CD1c-positive myeloid dendritic cell (primary cell): ENCODE results near the gene PDGFB.

Experiments used
- DNase-seq: peaks from one replicate; pipeline ENCODE4 v3.0.0-alpha.2; 2016; ENCODE audit errors: extremely low spot score

The PDGFB gene

DNA sequence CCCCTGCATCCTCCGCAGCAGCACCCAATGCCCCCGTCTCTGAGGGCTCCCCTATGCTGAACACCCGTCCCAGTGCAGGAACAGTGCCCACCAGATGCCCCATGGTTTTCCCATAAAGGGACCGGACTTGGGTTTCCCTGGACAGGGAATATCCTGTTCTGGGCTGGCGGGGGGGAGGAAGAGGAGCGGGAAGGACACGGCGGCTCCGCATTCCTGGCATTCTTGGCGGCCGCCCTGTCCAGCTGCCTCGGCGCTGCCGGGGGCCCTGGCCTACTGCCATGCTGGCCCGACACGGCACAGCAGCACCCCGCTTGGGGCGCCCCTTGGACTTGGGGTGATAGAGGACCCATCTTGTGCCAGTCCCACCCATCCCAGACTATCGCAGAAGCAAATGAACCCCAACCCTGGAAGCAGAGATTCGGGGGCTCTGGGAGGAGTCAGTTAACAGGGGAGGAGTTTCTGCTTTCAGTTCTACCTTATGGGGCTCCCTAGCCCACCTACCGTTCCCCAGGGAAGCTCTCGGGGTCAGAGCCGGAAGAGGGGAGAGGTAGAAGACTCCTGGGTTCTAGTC lies 68.6 kb downstream of the PDGFB start:
- DNase-seq: no peak

DNA sequence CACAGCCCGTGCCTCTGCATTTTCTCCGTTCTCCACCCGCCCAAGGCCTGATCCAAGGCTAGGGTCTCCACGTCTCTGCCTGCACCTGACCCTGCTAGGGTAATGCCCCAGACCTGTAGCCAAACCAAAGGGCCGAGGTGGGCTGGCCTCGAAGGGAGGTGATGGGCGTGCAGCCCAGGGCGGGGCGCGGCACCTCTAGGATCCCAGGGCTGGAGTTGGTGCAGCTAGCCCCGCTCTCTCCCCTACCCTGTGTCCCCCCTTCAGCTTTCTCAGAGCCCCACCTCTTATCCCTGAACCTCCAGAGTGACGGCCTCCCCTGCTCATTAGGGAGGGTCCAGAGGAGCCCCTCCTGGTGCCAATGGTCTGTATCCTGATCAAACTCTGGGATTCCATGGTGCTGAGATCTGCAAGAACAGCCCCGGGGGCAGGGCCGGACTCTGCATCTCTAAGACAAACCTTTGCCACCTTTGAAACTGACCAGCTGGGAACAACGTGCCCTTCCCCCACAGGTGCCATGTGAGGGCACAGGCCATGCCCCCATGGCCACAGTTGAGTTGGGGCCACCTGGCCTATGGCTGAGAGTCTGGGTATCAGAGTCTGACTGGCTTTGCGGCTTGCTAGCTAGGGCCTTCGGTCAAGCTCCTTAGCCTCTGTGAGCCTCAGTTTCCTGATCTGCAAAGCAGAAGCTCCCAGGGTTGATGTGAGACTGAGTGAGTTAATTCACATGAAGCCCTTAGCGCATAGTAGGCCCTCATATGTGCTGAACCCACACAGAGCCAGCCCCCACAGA lies 69.2 kb downstream of the PDGFB start:
- no peak for DNase-seq

DNA sequence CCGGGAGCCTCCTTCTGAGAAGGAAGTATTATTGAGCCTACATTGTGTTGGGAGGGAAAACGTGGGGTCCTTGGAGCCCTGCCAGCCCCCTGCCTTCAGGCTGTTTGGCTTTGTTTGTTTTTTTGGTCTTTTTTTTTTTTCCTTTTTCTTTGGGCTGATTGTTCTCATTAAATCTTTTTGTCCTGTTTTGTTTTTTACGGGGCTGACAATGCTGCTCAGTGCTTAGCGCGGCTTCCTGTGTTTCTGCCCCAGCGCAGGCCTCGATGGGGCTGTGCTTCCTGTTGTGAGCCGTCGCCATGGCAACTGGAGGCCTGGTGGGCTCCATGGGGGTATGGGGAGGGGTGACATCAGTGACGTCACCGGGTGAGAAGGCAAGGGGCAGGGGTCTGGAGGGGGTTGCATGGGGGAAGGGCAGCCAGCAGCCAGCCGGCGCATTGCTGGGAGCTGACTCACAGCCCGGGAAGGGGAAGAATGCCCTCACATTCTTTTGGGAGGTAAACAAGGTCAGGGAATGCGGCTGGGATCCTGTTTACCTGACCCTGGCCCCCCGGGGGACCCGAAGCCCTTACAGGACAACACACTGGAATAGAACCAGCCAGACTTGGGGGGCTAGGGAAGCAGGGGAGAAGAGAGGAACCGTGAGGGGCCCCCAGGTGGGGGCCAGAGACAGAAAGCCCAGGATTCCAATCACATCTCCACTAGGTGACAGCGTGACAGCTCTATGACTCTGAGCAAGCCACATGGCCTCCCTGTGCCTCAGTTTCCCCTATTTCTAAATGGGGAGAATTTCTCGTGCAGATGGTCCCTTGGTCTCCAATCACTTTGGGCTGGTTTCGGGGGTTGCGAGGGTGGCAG lies 70.1 kb downstream of the PDGFB start:
- DNase-seq: peak; percentile 45

DNA sequence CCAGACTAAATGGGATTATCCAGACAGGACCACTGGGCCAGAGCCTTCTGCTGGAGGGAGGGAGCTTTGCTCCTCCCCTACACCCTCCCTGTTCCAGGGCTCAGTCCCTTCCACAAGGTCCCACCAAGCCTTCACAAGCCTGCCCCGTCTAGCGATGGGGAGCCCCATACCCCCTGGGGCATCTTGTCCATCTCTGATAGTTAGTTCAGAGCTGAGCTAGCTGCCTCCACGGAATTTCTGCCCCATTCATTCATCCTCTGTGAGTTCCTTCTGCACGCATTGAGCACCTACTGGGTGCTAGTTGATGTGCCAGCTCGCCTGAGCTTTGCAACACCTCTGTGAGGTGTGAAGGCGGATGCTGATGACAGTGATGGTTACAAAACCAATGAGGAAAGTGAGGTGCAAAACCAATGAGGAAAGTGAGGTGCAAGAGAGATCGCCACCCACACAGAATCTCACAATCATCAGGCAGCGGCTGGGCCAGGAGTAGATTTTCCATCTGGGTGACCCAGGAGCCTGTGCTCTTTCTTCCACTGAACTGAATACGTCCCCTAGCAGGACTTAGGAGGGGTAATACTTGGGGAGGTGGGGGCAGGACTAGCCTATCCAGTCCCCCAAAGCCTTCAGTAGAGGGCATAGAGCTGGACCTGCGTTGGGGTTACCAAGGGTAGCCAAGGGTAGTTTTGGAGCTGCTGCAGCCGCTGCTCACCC lies 70.8 kb downstream of the PDGFB start:
- DNase-seq: peak; percentile 23
